ENCODE results near the gene SDSL. TPM values are rescaled to one million over a fixed set of nuclear protein-coding genes. Genes with fewer than 3 reads are reported as not detected.

The SDSL gene
- total RNA-seq, 4 donors from 2014 or later, result 0.48 to 3.1 (median 1.5) TPM; not detected in 1

DNA sequence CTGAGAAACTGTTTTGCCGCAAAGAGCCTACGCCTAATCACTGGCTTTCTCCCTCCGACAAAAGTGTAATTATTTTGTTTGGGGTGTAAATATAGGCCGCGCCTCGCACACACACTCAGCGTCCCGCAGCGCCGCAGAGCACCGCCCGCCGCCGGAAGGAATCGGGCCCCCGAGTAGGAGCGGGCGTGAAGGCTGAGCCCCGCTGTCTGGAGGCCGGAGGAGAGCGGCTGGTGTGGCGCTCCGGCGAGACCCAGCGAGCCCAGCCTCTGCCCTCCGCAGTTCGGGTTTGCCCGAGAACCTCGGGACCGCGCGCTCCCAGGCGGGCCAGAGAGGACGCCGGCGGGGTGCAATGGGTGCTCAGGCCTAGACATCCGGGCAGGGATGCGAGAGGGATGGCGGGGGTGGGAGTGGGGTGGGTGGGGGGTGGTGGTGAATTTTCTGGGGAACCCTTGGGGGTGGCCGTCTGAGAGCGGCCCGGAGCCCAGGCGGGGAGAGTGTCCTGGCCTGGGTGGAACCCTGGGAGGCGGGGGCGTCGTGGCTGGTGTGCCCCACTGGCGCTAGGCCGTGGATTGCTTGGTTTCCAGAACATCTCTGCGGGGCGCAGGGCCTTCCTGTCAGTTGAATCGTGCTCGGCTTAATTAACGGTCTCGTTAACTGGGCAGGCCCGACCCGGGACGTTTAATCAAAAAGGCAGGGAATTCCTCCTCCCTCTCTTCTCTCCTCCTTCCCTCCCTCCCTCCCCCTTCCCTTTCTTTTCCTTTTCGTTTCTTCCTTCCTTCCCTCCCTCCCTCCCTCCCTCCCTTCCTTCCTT, 54.2 kb downstream of the SDSL start:
- no peak for DNase-seq
- peaks cover 14 to 100% (median 65%) of the 10 kb centered on the region in 4 donors for H3K27me3 ChIP-seq

DNA sequence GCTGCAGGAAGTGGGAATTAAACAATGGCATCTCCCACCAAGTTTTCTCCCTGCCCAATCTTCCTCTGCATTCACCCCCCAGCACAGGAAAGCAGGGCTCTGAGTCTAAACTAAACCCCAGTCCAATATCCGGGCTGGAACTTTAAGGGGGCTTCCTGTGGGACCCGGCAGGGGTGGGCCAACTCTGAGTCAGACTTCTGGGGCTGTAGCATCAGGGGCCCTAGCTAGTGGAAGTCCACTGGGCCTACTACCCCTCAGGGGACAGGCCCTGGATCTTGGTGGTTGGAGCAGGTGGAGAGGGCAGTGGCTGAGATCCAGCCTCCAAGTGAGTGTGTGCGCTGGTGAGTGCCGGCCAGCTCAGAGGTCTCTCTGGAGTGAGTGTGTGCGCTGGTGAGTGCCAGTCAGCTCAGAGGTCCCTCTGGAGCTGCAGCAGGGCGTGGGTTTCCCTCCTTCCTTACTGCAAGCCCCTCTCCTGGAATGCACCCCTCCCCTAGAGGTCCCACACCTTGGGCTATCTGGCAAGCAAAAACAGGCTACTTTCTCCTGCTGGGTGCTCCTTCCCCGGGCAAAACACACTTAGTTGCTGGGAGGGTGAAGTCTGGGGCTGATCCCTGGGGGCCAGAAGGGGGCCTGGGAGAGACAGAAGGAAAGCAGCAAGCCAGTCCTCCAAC, 55.1 kb downstream of the SDSL start:
- no peak overlapping the region for H3K27ac ChIP-seq
- no peak for DNase-seq
- intact Hi-C loops (cut with DNase I), result no loop called here
- peaks cover 14 to 100% (median 56%) of the 10 kb centered on the region in 4 donors for H3K27me3 ChIP-seq
- WGBS, 2 donors, result 0% methylated on average over 1 to 5 of the region's 7 CpGs
- no peaks in the 10 kb centered on the region for H3K36me3 ChIP-seq
- H3K4me3 ChIP-seq, result no peak overlapping the region
- H3K9me3 ChIP-seq, result no peaks in the 10 kb centered on the region
- no peak for TF ChIP-seq POLR2A (IDR thresholded peaks at IDR 0.05)
- TF ChIP-seq, protein P1, sequence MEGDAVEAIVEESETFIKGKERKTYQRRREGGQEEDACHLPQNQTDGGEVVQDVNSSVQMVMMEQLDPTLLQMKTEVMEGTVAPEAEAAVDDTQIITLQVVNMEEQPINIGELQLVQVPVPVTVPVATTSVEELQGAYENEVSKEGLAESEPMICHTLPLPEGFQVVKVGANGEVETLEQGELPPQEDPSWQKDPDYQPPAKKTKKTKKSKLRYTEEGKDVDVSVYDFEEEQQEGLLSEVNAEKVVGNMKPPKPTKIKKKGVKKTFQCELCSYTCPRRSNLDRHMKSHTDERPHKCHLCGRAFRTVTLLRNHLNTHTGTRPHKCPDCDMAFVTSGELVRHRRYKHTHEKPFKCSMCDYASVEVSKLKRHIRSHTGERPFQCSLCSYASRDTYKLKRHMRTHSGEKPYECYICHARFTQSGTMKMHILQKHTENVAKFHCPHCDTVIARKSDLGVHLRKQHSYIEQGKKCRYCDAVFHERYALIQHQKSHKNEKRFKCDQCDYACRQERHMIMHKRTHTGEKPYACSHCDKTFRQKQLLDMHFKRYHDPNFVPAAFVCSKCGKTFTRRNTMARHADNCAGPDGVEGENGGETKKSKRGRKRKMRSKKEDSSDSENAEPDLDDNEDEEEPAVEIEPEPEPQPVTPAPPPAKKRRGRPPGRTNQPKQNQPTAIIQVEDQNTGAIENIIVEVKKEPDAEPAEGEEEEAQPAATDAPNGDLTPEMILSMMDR (IDR thresholded peaks at IDR 0.05), result no peak
- H3K4me1 ChIP-seq, result peaks cover 0 to 8% (median 0%) of the 10 kb centered on the region in 3 donors

More for the DNA sequence above, 54.2 kb downstream of the SDSL start:
- no peak for TF ChIP-seq POLR2A (IDR thresholded peaks at IDR 0.05)
- TF ChIP-seq, protein P1 (IDR thresholded peaks at IDR 0.05), result no peak
- no peak overlapping the region for H3K4me3 ChIP-seq
- 7 to 10% methylated on average over 18 to 22 of the region's 58 CpGs for WGBS, 2 donors
- H3K4me1 ChIP-seq, result peaks cover 0 to 12% (median 0%) of the 10 kb centered on the region in 3 donors
- H3K36me3 ChIP-seq, result no peaks in the 10 kb centered on the region
- intact Hi-C loops (cut with DNase I), result no loop called here
- H3K27ac ChIP-seq, result no peak overlapping the region
- H3K9me3 ChIP-seq, result no peaks in the 10 kb centered on the region

DNA sequence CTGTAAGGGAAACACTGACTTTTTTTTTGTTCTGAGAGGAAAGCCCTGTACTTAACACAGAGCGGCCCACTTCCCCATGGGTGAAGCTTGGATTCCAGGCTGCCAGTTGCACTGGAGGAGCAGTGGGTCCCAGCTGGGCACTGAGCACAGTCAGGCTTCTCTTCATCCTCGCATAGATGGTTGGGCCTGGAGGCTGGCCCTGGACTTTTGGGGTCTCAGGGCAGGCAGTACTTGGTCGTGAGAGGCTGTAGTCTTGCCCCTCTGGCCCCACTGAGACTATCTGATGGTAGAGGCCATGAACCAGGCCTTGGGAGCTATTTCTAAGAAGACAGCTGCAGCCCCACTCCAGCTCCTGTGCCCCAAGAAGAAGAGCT, 55.6 kb downstream of the SDSL start:
- Histone ChIP-seq H3K4me1 (peaks cover 0 to 8% (median 0%) of the 10 kb centered on the region in 3 donors), H3K9me3 (no peaks in the 10 kb centered on the region), H3K36me3 (no peaks in the 10 kb centered on the region), H3K4me3 (no peak overlapping the region), H3K27ac (no peak overlapping the region), H3K27me3 (peaks cover 14 to 100% (median 53%) of the 10 kb centered on the region in 4 donors)
- no peak for DNase-seq
- intact Hi-C loops (cut with DNase I), result no loop called here
- WGBS, 2 donors, result no CpG with 5 or more reads among the region's 3 CpGs
- no peak for TF ChIP-seq POLR2A (IDR thresholded peaks at IDR 0.05)
- TF ChIP-seq, protein P1 (IDR thresholded peaks at IDR 0.05), result no peak

DNA sequence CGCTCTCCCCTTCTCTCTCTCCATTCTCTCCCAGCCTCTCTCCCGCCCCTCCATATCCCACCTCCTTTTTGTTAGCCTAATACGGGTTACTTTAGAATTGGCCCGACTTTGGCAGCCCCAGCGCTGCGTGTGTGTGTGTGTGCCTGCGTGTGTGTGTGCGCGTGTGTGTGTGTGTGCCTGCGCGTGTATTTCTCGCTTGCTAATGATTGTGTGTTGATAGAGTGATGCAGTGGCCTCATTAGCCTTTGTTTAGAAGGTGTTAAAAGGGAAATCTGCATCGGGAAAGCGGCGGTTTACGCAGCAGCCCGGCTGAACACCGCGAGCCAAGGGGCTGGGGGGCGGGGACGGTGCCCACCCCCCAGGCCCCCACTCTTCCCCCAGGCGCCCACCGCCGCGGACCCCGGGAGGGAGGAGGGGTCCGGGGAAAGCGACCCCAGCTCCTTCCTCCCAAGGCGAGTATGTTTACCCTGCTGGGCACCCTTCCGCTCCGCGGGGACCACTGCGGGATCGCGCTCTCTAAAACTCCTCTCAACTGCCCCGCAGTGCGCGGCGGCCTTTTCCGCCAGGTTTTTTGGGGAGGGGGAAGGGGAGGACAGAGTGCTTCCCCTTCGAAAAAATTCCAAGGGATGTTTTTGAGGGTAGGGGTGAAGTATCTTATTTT, 56.3 kb downstream of the SDSL start:
- no peak for DNase-seq
- peaks cover 0 to 8% (median 0%) of the 10 kb centered on the region in 3 donors for H3K4me1 ChIP-seq
- no peaks in the 10 kb centered on the region for H3K36me3 ChIP-seq
- TF ChIP-seq POLR2A (IDR thresholded peaks at IDR 0.05), result no peak
- TF ChIP-seq, protein P1 (IDR thresholded peaks at IDR 0.05), result no peak
- H3K4me3 ChIP-seq, result no peak overlapping the region
- H3K27me3 ChIP-seq, result peaks cover 14 to 100% (median 50%) of the 10 kb centered on the region in 4 donors
- 2 to 23% methylated on average over 18 to 25 of the region's 41 CpGs for WGBS, 2 donors
- intact Hi-C loops (cut with DNase I), result no loop called here
- no peaks in the 10 kb centered on the region for H3K9me3 ChIP-seq
- H3K27ac ChIP-seq, result no peak overlapping the region

Data from esophagus squamous epithelium (tissue), 5 donors.